ENCODE measurements around the gene CDC34.

CDC34 gene

DNA sequence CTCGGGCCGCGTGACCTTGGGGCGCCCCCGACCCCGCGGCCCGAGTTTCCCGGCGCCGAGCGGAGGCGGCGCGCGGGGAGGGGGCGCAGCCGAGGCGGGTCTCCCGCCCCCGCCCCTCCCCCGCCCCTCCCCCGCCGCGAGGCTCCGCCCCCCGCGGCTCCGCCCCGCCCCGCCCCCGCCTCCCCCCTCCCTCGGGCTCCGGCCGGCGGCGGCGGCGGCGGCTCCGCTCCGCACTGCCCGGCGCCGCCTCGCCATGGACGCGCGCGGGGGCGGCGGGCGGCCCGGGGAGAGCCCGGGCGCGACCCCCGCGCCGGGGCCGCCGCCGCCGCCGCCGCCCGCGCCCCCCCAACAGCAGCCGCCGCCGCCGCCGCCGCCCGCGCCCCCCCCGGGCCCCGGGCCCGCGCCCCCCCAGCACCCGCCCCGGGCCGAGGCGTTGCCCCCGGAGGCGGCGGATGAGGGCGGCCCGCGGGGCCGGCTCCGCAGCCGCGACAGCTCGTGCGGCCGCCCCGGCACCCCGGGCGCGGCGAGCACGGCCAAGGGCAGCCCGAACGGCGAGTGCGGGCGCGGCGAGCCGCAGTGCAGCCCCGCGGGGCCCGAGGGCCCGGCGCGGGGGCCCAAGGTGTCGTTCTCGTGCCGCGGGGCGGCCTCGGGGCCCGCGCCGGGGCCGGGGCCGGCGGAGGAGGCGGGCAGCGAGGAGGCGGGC is 58.3 kb downstream of the CDC34 start, which contains the start of gene HCN2:
Gene HCN2 (plus strand): TSS at position 189 of the 703 bp plus-strand sequence. CDS start 65 bp downstream, at position 254.
- no peak for DNase-seq

DNA sequence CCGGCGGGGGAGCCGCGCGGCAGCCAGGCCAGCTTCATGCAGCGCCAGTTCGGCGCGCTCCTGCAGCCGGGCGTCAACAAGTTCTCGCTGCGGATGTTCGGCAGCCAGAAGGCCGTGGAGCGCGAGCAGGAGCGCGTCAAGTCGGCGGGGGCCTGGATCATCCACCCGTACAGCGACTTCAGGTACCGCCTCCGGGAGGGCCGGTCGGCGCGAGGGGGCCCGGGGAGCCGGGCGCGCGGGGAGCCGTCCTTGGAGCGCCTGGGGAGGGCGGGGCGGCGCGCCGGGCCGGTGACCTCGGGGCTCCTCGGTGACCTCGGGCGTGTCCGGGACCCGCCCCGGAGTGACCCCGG is 58.8 kb downstream of the CDC34 start:
- peak in 1 of 2 experiments; percentile 42 for DNase-seq

DNA sequence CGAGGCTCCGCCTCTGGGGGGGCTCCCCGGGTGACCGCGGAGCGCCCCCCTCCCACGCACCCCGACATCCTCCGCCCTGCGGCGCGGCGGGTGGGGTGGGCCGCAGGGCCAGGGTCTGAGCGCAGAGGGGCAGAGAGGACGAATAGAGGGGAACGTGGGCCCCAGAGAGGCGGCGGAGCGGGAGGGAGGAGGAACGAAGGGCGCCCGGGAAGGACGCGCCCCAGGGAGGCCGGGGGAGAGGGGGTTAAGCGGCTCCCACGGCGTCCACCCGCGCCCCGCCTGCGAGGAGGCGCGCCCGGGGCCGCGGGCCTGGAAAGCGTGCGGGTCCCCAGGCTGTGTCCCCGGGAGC is 59.2 kb downstream of the CDC34 start:
- DNase-seq: no peak

DNA sequence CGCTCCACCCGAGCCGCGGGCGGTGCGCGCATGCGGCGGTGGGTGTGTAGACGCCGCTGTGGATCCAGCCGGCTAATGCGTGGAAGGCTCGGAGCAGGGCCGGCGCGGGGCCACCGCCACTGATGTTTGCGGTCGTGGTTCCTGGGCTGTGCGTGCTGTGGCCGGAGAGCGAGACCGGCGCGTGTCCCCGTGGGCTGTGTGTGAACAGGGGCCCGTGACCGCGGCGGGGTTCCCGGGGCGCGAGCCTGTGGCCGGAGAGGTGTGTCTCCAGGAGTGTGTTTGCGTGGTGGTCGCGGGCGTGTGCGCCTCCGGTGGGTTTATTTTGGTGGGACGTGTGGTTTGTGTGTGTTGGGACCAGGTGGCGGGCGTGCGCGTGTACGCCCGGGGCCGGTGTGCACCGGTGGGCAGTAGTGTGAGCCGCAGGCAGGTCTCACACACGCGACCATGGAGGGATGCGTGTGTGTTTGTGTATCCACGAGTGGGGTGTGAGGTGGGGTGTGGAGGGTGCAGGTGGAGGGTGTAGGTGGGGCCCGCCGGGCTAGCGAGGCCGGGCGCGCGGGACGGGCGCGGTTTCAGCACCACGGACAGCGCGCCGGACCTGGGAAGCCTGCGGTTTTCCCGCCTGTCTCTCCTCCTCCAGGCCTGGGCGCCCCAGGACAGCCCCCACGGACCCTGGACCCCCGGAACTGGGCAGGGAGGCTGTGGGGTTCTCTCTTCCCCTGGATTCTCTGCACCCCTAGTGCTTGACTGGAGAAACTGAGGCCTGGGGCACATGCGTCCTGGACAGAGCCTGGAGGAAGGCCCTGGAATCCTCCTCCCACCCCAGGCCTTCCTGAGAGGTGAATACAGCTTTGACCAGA is 59.8 kb downstream of the CDC34 start:
- DNase-seq: no peak

Data from NCI-H524 (cell line).